OCI-LY7 (cell line): ENCODE data around the gene NT5M.

Experiments
- CTCF ChIP-seq: fragments of 200-600 bp; sonication (generic); conservative IDR thresholded peaks from 2 replicates; pipeline ENCODE4 v1.5.1; 2014; ENCODE audit warnings: mild to moderate bottlenecking, antibody characterized with exemption, low read length, moderate library complexity, mixed read lengths
- EZH2phosphoT487 ChIP-seq: fragments of 200-600 bp; sonication (generic); IDR thresholded peaks from 2 replicates; pipeline ENCODE4 v1.6.1; 2018; ENCODE audit warnings: low read depth, borderline replicate concordance, mild to moderate bottlenecking, mixed run types, antibody characterized with exemption, low read length, moderate library complexity, mixed read lengths

- TF ChIP-seq CTCF: no peak
- TF ChIP-seq EZH2phosphoT487: no peak
Observed at GRCh38 chr17:17362540-17362930, 59.4 kb downstream of the NT5M start.
